ENCODE results near the gene FBXW9. TPM values are rescaled to one million over a fixed set of nuclear protein-coding genes. Genes with fewer than 3 reads are reported as not detected.
A peak's percentile ranks its signal among the peaks of the same experiment; 100 is the strongest.

Gene FBXW9
- total RNA-seq, 1 donor from 2014 or later: 8.0 TPM

DNA sequence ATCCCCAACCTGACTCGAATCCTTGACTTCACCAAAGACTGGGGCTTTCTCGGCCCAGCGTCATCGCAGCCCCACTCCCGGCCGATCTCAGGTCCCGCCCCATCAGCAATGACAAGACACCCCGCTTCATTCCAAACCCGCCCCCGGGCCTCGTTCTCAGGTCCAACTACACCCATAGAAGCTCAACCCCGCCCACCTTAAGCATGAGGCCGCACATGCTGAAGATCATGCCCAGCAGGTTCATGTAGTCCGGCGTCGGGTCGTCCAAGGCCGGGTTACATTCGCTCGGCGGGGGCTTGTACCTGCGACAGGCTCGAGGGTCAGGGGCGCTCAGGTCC lies 27.5 kb downstream of the FBXW9 start:
- Mint-ChIP-seq H3K4me3 (ENCODE audit: unreplicated experiment) (peak overlapping the region; percentile 98), H3K4me1 (ENCODE audit: unreplicated experiment) (peaks cover 36% of the 10 kb centered on the region), H3K27me3 (ENCODE audit: unreplicated experiment) (peaks cover 24% of the 10 kb centered on the region), H3K27ac (ENCODE audit: unreplicated experiment) (peak overlapping the region; percentile 97), H3K9me3 (ENCODE audit: unreplicated experiment) (no peaks in the 10 kb centered on the region), H3K36me3 (ENCODE audit: low read depth, unreplicated experiment) (peaks cover 22% of the 10 kb centered on the region)
- TF ChIP-seq, protein P1, sequence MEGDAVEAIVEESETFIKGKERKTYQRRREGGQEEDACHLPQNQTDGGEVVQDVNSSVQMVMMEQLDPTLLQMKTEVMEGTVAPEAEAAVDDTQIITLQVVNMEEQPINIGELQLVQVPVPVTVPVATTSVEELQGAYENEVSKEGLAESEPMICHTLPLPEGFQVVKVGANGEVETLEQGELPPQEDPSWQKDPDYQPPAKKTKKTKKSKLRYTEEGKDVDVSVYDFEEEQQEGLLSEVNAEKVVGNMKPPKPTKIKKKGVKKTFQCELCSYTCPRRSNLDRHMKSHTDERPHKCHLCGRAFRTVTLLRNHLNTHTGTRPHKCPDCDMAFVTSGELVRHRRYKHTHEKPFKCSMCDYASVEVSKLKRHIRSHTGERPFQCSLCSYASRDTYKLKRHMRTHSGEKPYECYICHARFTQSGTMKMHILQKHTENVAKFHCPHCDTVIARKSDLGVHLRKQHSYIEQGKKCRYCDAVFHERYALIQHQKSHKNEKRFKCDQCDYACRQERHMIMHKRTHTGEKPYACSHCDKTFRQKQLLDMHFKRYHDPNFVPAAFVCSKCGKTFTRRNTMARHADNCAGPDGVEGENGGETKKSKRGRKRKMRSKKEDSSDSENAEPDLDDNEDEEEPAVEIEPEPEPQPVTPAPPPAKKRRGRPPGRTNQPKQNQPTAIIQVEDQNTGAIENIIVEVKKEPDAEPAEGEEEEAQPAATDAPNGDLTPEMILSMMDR (IDR thresholded peaks at IDR 0.05; ENCODE audit: unreplicated experiment): no peak
- DNase-seq (ENCODE audit: low spot score): peak; percentile 34

DNA sequence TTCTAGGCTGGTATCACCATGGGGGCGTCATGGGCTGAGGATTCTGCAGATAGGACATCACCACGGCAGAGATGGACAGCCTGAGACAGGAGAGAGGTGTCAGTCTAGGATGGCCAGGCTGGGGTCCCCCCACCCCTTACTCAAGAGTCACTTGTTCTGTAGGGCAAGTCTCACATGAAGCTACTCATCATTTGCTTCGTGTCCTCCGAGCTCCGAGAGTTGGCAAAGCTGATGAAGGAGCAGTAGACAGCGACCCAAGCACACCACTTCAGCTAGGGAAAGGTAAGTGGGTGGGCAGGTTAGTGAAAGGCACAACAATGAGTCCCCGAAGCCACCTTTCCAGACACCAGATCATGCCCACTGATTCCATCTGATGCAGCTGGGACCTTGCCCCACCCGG lies 28.1 kb downstream of the FBXW9 start:
- TF ChIP-seq, protein P1 (IDR thresholded peaks at IDR 0.05; ENCODE audit: unreplicated experiment): no peak
- H3K4me1 Mint-ChIP-seq (ENCODE audit: unreplicated experiment): peaks cover 35% of the 10 kb centered on the region
- no peak for DNase-seq (ENCODE audit: low spot score)
- H3K4me3 Mint-ChIP-seq (ENCODE audit: unreplicated experiment): peak overlapping the region; percentile 98
- H3K9me3 Mint-ChIP-seq (ENCODE audit: unreplicated experiment): no peaks in the 10 kb centered on the region
- peak overlapping the region; percentile 97 for H3K27ac Mint-ChIP-seq (ENCODE audit: unreplicated experiment)
- H3K36me3 Mint-ChIP-seq (ENCODE audit: low read depth, unreplicated experiment): peaks cover 25% of the 10 kb centered on the region
- peaks cover 21% of the 10 kb centered on the region for H3K27me3 Mint-ChIP-seq (ENCODE audit: unreplicated experiment)

DNA sequence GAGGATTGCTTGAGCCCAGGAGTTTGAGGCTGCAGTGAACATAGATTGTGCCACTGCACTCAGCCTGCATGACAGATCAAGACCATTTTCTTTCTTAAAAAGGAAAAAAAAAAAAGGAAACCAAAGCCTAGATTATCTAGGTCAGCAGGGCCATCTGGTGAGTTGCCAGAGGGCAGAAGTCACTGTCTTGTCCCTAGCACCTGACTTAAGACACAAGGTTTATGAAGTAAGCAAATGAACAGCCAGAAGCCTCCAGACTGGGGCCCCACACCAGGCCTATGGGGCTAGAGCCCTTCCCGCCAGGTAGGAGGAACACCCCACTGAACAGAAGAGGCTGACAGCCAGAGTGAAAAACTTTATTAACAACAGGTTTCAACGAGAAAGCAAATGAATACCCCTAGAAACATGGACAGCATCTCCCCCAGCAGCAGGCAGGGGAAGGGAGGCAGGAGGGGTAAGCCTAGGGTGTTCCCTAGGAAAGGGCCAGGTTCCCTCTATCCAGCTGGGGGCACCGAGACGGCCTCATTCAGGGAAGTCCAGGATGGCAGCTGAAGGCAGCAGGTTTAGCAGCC lies 28.6 kb downstream of the FBXW9 start:
- Mint-ChIP-seq H3K27me3 (ENCODE audit: unreplicated experiment) (peaks cover 24% of the 10 kb centered on the region), H3K36me3 (ENCODE audit: low read depth, unreplicated experiment) (peaks cover 25% of the 10 kb centered on the region), H3K27ac (ENCODE audit: unreplicated experiment) (no peak overlapping the region), H3K9me3 (ENCODE audit: unreplicated experiment) (no peaks in the 10 kb centered on the region), H3K4me1 (ENCODE audit: unreplicated experiment) (peaks cover 35% of the 10 kb centered on the region), H3K4me3 (ENCODE audit: unreplicated experiment) (peak overlapping the region; percentile 98)
- TF ChIP-seq, protein P1 (IDR thresholded peaks at IDR 0.05; ENCODE audit: unreplicated experiment): no peak
- DNase-seq (ENCODE audit: low spot score): no peak

DNA sequence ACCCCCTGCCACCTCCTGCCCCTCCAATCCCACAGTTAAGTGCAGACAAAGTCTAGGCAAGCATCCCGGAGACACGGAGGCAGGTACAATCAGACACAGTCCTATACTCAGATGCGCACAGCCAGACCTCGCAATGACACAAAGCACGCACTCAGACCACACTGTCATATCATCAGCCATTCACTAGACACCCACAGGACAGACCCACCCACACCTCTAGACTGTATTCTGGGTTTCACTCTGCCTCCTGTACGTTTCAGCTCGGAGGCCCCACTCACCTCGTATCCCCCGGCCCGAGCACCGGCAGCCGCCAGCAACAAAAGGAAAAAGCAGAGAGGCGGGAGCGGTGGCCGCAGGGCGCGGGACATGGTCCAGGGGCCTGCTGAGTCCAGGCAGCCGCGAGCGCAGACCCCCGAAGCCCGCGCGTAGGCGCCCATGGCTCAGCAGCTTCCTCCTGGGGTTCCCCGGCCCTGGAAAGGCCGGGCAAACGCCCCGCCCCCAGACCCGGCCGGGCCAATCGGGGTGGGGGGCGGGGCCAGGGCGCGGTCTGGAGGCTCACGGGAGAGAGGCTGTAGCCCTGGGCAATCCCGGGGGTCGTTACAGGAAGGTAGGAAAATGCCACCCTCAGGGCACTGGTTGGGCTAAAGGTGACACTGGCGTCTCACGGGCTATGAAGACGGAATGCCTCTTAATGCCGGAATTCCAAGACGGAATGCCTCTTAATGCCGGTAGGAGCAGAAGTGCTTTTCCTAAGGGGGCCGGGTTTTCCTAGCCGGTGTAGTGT lies 30.0 kb downstream of the FBXW9 start, which contains the start of the genes MAN2B1 and WDR83:
Gene MAN2B1, minus strand, starts transcription at position 478 of the 784 bp plus-strand sequence. Its CDS starts 41 bp downstream, at position 437.
Gene WDR83, plus strand, starts transcription at position 543 of the 784 bp plus-strand sequence. CDS start 2,984 bp downstream, outside the sequence.
- peak; percentile 81 for DNase-seq (ENCODE audit: low spot score)
- H3K4me3 Mint-ChIP-seq (ENCODE audit: unreplicated experiment): peak within 1 kb of the TSS; percentile 96
- TF ChIP-seq, protein P1 (IDR thresholded peaks at IDR 0.05; ENCODE audit: unreplicated experiment): no peak
- H3K36me3 Mint-ChIP-seq (ENCODE audit: low read depth, unreplicated experiment): peaks cover 17% of the 10 kb centered on the region
- peaks cover 31% of the 10 kb centered on the region for H3K4me1 Mint-ChIP-seq (ENCODE audit: unreplicated experiment)
- H3K9me3 Mint-ChIP-seq (ENCODE audit: unreplicated experiment): no peaks in the 10 kb centered on the region
- peak within 1 kb of the TSS; percentile 77 for H3K27ac Mint-ChIP-seq (ENCODE audit: unreplicated experiment)
- peaks cover 21% of the 10 kb centered on the region for H3K27me3 Mint-ChIP-seq (ENCODE audit: unreplicated experiment)

All from endothelial cell (in vitro differentiated cells).